Measurements from ENCODE around the gene EDC3. TPM values are rescaled to one million over a fixed set of nuclear protein-coding genes. Genes with fewer than 3 reads are reported as not detected.
"Not testable (repeated sequence)": the region's sequence is repeated elsewhere in the genome, so short reads cannot be mapped to it uniquely, and the experiment has no call there.

The EDC3 gene
- total RNA-seq, 2 donors from 2014 or later, result 44.5 to 48.3 TPM

GRCh38 chr15:74730619-74731316, 34.9 kb upstream of the EDC3 start:
- Histone ChIP-seq H3K9ac (ENCODE audit: extremely low read depth, low read length, poor library complexity, severe bottlenecking) (no peak overlapping the region), H3K4me3 (ENCODE audit: low read length) (no peak overlapping the region), H3K4me1 (ENCODE audit: control insufficient read depth, insufficient read depth, low read length) (no peaks in the 10 kb centered on the region), H3K9me3 (ENCODE audit: control insufficient read depth, low read length) (no peaks in the 10 kb centered on the region), H3K36me3 (ENCODE audit: control insufficient read depth, insufficient read depth, low read length) (no peaks in the 10 kb centered on the region), H3K27me3 (ENCODE audit: control insufficient read depth, insufficient read depth, low read length, poor library complexity, severe bottlenecking) (peaks cover 38% of the 10 kb centered on the region), H3K27ac (ENCODE audit: low read depth, low read length) (no peak overlapping the region)
- no peaks in the 10 kb centered on the region for H3K4me1 Mint-ChIP-seq
- peaks cover 16% of the 10 kb centered on the region for H3K9me3 Mint-ChIP-seq
- no peak overlapping the region for H3K27ac Mint-ChIP-seq
- peaks cover 69% of the 10 kb centered on the region for H3K27me3 Mint-ChIP-seq (ENCODE audit: insufficient read depth)
- no peak overlapping the region for H3K4me3 Mint-ChIP-seq
- WGBS, 2 experiments (ENCODE audit: insufficient coverage in 1 of 2, insufficient read length in 1 of 2), result 87 to 90% methylated on average over 6 to 7 of the region's 7 CpGs
- DNase-seq, result no peak
- no peaks in the 10 kb centered on the region for H3K36me3 Mint-ChIP-seq (ENCODE audit: low read depth)
- no peak for TF ChIP-seq CTCF (conservative IDR thresholded peaks at IDR 0.05)

GRCh38 chr15:74729372-74729771, 33.5 kb upstream of the EDC3 start:
- 87% methylated on average over 5 of the region's 6 CpGs; no CpG with 5 or more reads in 1 of the 2 experiments for WGBS, 2 experiments (ENCODE audit: insufficient coverage in 1 of 2, insufficient read length in 1 of 2)
- not testable (repeated sequence) for H3K27ac ChIP-seq (ENCODE audit: low read depth, low read length); H3K4me1 Mint-ChIP-seq; DNase-seq; H3K4me3 Mint-ChIP-seq; H3K9ac ChIP-seq (ENCODE audit: extremely low read depth, low read length, poor library complexity, severe bottlenecking); H3K4me3 ChIP-seq (ENCODE audit: low read length); H3K27ac Mint-ChIP-seq; H3K4me1 ChIP-seq (ENCODE audit: control insufficient read depth, insufficient read depth, low read length); H3K36me3 Mint-ChIP-seq (ENCODE audit: low read depth); H3K36me3 ChIP-seq (ENCODE audit: control insufficient read depth, insufficient read depth, low read length); H3K9me3 ChIP-seq (ENCODE audit: control insufficient read depth, low read length)
- Mint-ChIP-seq H3K27me3 (ENCODE audit: insufficient read depth) (peaks cover 72% of the 10 kb centered on the region), H3K9me3 (peaks cover 16% of the 10 kb centered on the region)
- peaks cover 48% of the 10 kb centered on the region for H3K27me3 ChIP-seq (ENCODE audit: control insufficient read depth, insufficient read depth, low read length, poor library complexity, severe bottlenecking)

- H3K9me3 ChIP-seq (ENCODE audit: control insufficient read depth, low read length); H3K27ac Mint-ChIP-seq; H3K27ac ChIP-seq (ENCODE audit: low read depth, low read length); H3K4me3 Mint-ChIP-seq; H3K4me3 ChIP-seq (ENCODE audit: low read length); DNase-seq; H3K4me1 Mint-ChIP-seq; H3K36me3 Mint-ChIP-seq (ENCODE audit: low read depth); H3K9ac ChIP-seq (ENCODE audit: extremely low read depth, low read length, poor library complexity, severe bottlenecking); H3K4me1 ChIP-seq (ENCODE audit: control insufficient read depth, insufficient read depth, low read length); H3K36me3 ChIP-seq (ENCODE audit: control insufficient read depth, insufficient read depth, low read length): not testable (repeated sequence)
- peaks cover 50% of the 10 kb centered on the region for H3K27me3 ChIP-seq (ENCODE audit: control insufficient read depth, insufficient read depth, low read length, poor library complexity, severe bottlenecking)
- WGBS, 2 experiments (ENCODE audit: insufficient coverage in 1 of 2, insufficient read length in 1 of 2), result 93% methylated on average over 20 of the region's 30 CpGs; no CpG with 5 or more reads in 1 of the 2 experiments
- Mint-ChIP-seq H3K27me3 (ENCODE audit: insufficient read depth) (peaks cover 72% of the 10 kb centered on the region), H3K9me3 (peaks cover 16% of the 10 kb centered on the region)
Measured at GRCh38 chr15:74728699-74729098, 32.9 kb upstream of the EDC3 start.

GRCh38 chr15:74727727-74728126, 31.9 kb upstream of the EDC3 start:
- H3K4me3 ChIP-seq (ENCODE audit: low read length), result no peak overlapping the region

More at GRCh38 chr15:74727727-74728126, 31.9 kb upstream of the EDC3 start:
- Histone ChIP-seq H3K9ac (ENCODE audit: extremely low read depth, low read length, poor library complexity, severe bottlenecking) (no peak overlapping the region), H3K4me1 (ENCODE audit: control insufficient read depth, insufficient read depth, low read length) (no peaks in the 10 kb centered on the region), H3K27ac (ENCODE audit: low read depth, low read length) (no peak overlapping the region), H3K27me3 (ENCODE audit: control insufficient read depth, insufficient read depth, low read length, poor library complexity, severe bottlenecking) (peaks cover 43% of the 10 kb centered on the region), H3K9me3 (ENCODE audit: control insufficient read depth, low read length) (no peaks in the 10 kb centered on the region), H3K36me3 (ENCODE audit: control insufficient read depth, insufficient read depth, low read length) (no peaks in the 10 kb centered on the region)
- H3K27ac Mint-ChIP-seq, result no peak overlapping the region
- H3K9me3 Mint-ChIP-seq, result peaks cover 16% of the 10 kb centered on the region
- no peak overlapping the region for H3K4me3 Mint-ChIP-seq
- H3K4me1 Mint-ChIP-seq, result no peaks in the 10 kb centered on the region
- TF ChIP-seq CTCF (conservative IDR thresholded peaks at IDR 0.05), result no peak
- no peak for DNase-seq
- 90 to 94% methylated on average over 6 to 7 of the region's 7 CpGs for WGBS, 2 experiments (ENCODE audit: insufficient coverage in 1 of 2, insufficient read length in 1 of 2)
- peaks cover 76% of the 10 kb centered on the region for H3K27me3 Mint-ChIP-seq (ENCODE audit: insufficient read depth)
- H3K36me3 Mint-ChIP-seq (ENCODE audit: low read depth), result no peaks in the 10 kb centered on the region
